ENCODE measurements around the gene DENND2A.

- TF ChIP-seq, protein P1, sequence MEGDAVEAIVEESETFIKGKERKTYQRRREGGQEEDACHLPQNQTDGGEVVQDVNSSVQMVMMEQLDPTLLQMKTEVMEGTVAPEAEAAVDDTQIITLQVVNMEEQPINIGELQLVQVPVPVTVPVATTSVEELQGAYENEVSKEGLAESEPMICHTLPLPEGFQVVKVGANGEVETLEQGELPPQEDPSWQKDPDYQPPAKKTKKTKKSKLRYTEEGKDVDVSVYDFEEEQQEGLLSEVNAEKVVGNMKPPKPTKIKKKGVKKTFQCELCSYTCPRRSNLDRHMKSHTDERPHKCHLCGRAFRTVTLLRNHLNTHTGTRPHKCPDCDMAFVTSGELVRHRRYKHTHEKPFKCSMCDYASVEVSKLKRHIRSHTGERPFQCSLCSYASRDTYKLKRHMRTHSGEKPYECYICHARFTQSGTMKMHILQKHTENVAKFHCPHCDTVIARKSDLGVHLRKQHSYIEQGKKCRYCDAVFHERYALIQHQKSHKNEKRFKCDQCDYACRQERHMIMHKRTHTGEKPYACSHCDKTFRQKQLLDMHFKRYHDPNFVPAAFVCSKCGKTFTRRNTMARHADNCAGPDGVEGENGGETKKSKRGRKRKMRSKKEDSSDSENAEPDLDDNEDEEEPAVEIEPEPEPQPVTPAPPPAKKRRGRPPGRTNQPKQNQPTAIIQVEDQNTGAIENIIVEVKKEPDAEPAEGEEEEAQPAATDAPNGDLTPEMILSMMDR (IDR thresholded peaks at IDR 0.05; ENCODE audit: poor library complexity): no peak
- no peak for TF ChIP-seq EZH2 (IDR thresholded peaks at IDR 0.05; ENCODE audit: borderline replicate concordance)
Observed at GRCh38 chr7:140586516-140586915, 54.1 kb downstream of the DENND2A start.

Data from hepatocyte (in vitro differentiated cells).